RKO (cell line): ENCODE measurements around the gene CA10.

ENCODE experiments used
- DNase-seq: peaks from one replicate; pipeline ENCODE4 v3.0.0-alpha.2; 2016; ENCODE audit warnings: low spot score

Gene CA10

DNA sequence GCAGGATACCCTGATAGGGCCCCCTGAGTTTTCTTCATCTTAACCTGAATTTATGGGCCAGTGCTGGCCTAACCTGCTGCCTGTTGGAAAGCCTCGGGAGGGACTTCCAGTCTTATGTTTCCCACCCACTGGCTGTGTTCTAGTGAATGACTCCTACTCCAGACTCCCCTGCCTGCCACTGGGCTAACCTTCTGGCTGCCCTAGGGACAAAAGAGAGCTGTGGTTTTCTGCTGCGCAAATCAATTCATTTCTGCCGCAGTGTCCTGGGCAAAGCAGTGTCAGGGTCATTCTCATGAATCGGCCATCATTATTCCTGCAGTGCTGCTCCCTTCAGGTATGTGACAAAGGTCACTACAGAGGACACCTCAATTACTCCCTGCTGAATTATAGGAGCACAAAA lies 512.0 kb downstream of the CA10 start:
- no peak for DNase-seq

DNA sequence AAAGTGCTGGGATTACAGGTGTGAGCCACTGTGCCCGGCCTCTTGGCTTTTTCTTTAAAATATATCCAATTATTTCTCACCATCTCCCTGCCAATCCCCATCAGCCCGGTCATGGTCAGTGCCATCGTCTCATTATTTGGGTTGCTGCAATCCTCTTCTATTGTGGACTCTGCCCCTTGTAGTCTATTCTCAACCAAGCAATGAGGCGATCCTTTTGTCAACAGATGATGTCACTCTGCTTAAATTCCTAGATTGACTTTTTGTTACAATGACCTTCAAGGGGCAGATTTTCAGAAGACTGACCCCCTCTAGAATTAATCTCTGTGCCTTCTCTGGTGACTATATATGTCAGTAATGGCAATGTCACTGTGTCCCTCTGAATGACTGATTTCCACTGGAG lies 513.5 kb downstream of the CA10 start:
- no peak for DNase-seq

DNA sequence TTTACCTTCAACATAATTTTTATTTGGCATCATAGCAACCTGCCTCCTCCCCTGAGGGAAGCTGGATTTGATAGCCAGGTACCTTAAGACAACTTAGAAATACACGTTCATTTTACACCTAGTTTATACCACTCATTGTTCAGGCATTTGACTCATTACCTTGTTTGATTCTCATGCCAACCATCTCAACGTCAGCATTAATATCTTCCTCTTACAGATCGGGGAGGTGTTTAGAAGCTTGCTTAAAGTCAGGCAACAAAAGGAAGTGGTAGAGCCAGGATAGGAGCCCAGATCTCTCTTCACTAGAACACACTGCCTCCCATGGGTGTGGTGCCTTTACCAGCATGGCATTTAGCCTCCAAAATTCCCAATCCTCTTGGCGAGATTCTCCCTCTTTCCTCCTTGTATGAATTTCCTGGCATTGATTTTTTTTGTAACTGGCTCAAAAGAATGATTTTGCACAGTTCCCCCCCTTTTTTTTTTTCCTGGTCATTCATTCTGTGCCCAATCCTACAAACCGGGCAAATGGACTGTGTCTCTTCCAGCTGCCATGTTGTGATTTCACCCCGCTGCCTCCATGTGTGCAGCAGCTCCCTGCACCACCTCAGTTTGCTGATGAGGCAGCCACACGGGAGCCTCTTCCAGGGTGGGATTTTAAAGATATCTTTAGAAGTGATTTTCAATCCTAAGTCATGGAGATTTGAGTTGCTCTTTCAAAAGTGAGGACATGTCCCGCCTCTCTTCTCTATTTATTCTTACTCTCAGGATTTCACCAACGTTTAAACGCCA lies 514.6 kb downstream of the CA10 start:
- DNase-seq = no peak

DNA sequence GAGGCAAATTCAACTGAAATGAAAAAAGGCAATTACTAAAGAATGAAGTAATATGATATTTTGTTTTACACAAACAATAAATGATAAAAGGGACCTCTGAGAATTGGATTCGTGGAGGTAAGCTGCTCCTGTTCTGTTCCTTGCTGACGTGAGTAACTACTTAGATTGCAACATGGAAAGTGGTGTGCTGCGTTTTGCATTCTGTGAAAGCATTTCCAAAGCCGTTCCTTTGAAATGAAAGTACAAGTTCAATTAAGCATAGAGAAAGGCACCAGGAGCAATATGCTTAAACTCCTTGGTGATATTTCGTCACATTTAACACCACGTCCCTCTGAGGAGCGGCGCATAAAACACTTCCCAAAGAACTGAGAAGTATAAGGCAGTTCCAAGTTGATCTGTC lies 516.5 kb downstream of the CA10 start:
- DNase-seq = no peak

DNA sequence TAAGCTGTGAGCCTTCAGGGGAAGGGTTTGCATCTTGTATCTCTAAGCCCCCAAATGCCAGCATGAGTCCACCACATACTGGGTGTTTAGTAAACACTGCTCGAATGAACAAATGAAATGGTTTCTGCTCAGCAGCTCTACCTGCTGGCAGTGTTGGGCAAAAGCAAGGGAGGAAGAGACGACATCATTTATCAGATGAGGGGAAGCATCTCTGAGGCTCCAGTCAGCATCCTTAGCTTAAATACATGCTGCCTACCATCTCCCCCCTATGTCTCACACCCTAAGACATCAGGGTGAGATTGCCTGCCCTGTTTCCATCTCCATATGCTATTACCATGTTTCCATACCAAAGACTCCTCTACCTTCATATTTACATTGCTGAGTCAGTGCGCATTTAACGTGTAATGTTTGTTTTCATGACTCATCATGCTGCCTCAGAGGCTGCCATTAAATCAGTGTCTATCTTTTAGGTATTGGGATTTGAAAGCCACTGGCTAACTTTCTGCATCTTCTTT lies 518.3 kb downstream of the CA10 start:
- peak; percentile 20 for DNase-seq

DNA sequence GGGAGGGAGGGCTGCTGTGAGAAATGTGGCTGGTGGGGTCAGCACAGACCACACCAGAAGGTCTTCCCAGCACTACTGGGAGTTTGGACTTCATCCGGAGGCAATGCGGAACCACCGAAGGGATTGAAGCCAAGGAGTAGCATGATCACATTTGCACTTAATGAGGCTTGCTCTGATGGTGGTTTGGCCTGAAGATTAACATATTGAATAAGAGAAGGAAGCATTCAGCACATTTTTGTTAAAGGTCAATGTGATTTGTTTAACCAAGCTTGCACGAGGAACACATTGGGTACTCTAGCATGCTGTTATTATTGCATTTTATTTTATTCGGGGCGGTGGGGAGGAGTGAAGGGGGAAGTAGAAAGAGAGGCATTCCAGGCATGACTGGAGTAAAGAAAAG lies 519.5 kb downstream of the CA10 start:
- no peak for DNase-seq

DNA sequence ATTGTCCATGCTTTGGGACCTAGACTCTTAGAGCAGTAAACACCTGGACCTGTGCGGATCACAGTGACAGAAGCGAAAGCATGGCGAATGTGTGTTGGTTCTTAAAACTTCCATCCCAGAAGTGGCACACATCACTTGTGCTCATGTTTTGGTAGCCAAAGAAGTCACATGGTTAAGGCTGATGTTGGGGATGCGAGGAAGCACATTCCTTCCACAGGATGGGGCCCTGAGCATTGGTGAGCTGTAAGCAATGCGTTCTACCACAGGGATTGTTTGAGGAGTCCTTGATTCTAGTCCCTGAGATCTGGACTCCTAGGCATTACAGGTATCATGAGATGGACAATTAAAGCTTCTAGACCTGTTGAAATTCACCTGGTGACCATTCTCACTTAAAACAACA lies 522.2 kb downstream of the CA10 start:
- DNase-seq = no peak

DNA sequence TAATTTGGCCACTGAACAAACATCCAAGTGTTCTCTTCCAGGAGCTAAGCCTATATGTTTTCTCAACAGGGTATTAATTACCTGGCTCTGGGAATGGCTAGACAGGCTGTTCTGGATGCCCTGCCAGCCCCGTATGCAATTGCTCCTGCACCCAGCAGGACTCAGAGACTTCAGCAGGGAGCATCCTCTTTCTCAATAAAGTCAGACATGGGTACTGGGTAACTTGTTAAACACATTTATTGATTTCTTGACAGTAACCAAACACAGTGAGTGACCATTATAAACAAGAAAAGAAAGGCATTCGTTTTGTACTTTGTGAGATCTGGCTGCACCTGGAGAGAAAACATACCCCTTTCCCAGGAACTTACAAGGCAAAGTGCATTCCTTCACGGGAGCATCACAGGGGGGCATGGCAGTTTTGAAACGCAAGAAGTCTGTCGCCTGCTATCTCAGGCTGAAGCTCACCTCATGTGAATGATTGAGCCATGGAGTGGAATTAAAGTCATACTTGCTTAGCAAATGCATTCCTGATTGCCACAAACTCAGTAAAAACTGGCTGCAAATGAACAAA lies 528.3 kb downstream of the CA10 start:
- DNase-seq = no peak

DNA sequence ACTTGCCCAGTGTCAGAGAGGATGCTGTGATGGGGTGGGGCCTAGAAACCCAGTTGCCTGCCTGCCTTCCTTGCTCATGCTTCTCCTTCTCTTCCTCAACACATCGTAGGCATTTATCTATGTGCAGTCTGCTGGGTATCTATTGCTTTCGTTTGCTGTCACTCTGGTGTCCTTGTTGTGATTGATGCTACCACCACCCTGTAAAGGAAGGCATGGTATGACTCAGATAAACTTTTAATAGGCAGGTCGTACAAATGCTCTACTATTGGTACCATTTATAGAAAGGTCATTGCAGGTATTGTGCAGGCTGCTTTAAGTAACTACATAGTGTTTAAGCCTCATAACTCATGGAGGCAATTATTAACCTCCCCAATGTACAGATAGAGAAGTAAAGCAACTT lies 529.3 kb downstream of the CA10 start:
- DNase-seq = no peak

DNA sequence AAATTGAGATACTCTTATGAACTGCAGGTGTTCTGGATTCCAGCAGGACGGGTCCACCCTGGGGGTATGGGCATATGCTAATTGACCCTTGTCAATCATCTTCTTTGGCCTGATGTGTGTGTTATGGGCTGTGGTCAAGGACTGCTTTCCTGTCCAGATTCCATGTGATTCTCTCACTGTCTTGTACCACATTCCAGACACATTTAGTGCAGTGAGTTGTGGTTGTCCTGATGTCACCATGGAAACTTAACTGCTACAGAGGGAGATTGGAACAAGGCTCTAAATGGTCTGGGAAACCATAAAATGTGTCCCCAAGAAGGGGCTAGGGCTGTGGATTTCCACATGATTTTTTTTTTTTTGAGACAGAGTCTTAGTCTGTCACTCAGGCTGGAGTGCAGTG lies 530.7 kb downstream of the CA10 start:
- no peak for DNase-seq

DNA sequence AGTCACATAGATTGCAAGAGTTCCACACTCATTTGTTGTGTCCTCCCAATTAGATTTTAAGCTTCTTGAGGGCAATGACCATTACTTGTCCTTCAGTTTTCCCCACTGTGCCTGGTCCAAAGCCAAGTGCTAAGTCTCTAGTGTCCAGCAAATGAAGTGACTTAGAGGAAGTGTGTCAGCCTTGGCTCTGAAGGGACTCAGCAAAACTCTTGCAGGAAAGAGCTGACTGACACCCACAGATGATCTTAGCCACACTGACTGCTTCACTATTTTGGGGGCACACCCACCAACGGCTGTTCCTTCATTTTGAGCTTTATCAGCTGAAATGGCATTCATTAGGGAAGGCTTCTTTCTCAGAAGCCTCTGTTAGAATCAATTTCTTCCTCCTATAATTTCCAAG lies 540.0 kb downstream of the CA10 start:
- no peak for DNase-seq

DNA sequence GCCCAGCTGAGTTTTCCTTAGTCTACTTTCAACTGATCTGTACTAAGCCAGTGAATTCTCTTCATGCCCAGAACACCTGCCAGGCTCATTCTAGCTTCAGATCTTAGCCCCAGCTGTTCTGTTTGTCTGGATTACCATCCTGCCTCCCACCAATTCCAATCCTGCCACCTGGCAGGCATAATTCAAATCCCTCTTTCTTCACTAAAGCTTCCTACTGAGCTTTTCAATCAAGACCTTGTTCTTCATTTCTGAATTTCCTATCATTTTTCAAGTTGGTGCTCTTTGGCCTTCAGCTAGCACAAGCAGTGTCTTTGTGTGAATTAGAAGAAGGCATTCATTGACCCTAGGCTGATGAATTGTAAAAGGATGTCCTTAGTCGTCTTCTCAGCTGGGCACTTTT lies 540.5 kb downstream of the CA10 start:
- DNase-seq = no peak

DNA sequence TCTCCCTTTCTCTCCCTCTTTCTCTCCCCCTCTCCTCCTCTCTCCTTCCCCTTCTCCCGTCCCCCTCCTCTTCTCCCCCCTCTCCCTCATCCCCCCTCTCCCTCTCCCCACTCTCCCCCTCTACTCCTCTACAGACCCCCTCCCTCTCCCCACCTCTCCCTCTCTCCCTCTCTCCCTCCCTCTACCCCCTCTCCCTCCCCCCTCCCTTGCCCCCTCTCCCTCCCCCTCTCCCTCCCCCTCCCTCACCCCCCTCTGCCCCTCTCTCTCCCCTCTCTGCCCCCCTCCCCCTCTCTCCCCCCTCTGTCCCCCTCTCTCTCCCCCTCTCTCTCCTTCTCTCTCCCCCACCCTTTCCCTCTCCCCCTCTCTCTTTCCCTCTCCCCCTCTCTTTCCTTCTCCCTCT lies 545.3 kb downstream of the CA10 start:
- no peak for DNase-seq

DNA sequence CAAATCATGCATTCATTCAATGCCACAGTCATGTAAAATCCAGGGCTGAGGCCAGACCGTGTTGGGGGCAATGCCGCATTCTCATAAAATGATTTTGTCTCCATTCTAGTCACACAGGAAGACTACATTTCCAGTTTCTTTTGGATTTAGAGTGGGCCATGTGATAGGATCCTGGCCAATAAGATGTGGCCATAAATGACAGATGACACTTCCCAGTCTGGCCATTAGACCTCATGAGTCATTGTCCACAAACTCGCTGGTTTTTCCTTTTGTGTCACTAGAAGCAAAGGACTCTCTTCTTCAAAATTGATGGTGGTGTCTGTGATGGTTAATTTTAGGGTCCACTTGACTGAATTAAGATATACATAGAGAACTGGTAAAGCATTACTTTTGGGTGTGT lies 545.8 kb downstream of the CA10 start:
- DNase-seq = peak; percentile 4

DNA sequence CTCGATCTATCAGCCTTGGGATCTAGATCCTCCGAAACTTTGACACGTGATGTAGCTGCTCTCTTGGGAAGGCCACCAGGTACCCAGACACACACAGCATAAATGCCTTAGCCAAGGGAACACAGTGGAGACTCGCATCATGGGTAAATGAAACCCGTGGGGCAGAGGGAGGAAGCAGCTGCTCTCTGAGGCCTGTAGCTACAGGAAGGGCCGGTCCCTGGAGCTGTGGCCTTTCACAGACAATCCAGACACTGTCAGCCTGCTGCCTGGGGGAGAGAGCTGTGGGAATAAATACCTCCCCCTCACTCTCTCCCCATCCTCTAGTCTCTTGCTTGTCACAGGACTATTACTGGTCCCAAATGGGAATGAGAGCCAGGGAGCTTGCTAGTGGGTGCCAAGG lies 546.9 kb downstream of the CA10 start:
- DNase-seq = no peak

DNA sequence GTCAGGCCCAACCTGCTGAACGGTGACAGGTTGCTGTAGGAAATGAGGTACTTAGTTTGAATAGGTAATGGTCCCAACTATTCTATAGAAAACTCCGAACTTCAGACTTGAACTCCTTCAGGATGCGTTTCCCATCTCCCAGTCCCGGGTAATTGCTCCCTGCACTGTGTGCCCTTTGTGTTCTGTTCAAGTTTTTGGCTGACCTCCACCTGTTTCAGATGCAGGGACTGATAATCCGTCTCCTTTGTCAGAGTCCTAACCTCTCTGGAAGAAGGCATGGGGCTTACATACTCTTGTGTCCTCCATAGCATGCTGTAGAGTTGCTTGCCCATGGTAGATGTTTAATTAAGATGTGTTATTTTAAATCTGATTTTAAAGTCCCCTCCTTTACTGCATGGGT lies 547.7 kb downstream of the CA10 start:
- DNase-seq = no peak

DNA sequence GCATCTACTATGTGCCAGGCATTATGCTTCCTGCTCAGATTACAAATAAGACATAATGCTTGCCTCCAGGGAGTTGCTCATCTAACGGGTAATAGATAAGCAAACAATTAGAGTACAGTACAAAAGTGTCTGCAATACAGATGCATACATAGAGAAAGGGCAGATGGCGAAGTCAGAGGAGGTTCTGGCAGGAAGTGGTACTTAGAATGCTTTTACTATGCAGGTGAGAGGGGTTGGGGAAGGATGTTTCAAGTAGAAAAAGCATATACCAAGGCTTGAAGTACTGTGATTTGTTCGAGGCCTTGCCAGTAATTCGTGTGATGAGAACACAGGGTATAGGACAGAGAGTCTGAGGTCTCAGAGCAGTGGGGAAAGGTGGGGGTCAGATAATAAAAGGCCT lies 548.4 kb downstream of the CA10 start:
- no peak for DNase-seq

DNA sequence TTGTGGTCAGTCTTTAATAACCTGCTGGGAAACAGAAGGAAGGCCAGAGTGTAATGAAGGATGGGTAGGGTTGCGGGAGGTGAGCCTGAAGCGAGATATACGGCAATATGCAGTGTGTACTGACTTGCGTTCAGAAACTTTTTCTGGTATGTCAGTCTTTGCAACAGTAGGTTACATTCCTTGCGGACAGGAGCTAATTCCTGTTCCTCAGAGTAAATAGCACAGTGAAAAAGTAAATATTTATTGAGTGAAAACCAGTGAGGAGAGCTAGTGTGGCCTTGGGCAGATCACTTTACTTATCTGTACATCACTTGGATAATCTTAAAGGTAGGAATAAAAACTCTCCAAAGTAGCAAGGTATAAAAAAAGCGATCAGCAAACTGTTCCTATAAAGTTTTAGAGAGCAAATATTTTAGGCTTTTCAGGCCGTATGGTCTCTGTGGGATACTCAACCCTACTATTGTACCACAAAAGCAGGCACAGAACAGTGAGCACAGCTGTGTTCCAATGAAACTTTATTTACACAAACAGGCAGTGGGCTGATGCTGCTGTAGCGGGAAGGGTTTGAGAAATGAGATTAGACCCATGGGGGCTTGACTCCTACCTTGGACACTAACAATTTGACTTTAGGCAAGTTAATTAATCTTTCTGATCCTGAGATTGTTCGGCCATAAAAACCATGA lies 550.1 kb downstream of the CA10 start:
- no peak for DNase-seq

DNA sequence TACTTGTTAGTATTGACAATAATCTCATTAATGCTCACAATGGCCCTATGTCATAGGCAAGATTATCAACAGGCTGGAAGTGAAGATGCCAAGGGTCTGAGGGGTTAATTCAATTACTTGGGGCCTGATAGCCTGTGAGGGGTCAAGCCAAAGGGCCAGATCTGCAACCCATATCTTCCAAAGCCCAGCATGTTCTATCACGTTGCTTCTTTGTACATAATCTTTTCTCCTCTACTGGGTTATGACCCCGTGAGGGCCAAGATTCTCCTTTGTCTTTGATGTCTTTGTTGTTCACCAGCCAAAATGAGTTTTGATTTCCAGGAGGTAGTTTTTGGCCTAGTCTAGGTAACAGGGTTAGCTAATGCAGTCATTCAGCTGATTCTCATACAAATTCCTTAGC lies 551.0 kb downstream of the CA10 start:
- no peak for DNase-seq

DNA sequence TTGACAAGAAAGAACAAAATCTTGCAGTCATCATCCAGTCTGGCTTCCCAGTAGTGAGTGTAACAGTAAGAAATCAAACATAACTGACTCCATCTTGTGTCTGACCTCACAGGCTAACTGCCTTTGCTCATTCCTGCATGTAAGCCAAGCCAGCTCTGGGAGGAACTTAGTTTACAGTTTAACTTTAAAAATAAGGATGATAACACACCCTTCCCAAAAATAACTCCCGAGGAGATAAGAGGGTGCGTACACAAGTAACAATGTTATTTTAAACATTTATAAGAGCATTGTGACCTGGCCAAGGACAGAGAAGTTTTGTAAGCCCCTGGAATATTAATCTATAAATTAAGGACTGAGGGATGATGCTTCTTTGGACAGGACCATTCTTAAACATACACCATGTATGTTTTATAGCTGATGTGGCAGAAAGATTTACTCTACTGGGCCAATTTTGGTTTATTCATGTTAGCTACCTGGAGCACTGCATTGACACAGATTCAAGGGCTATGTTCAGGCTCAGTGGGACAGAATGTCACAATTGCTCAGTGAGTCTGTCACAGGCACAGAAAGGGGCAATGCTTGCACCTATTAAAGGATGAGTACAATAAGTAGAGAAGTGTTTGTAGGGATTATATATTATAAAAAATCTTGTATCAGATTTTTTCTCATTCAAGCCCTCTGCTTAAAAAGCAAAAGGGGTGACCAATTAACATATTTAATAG lies 554.1 kb downstream of the CA10 start:
- DNase-seq = no peak

DNA sequence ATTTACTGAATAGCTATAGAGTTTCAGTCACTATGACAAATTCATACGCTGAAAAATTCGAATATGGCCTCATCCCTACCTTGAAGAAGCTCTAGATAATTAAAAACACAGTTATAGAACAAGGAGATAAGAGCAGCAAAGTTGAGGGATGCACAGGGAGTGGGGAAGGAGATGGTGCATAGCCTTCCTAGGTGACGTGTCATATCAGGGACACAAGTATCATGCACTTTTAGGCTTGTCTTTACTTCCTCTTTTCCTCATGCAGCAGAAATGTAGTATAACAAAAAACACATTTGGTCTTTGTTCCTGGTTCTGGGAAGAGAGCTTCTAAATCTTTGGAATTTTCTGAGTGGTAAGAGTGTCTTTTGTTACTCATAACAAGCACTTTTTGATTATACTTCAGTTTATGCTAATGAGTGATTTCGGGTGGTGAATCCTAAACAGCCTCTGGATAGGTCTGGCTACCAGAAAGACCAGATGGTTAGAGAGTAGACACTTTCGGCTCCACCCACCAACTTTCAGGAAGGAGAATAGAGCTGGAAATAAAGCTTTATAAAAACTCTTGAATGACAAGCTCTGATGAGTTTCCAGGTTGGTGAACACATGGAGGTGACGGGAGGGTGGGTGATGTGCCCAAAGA lies 556.8 kb downstream of the CA10 start:
- DNase-seq = no peak

DNA sequence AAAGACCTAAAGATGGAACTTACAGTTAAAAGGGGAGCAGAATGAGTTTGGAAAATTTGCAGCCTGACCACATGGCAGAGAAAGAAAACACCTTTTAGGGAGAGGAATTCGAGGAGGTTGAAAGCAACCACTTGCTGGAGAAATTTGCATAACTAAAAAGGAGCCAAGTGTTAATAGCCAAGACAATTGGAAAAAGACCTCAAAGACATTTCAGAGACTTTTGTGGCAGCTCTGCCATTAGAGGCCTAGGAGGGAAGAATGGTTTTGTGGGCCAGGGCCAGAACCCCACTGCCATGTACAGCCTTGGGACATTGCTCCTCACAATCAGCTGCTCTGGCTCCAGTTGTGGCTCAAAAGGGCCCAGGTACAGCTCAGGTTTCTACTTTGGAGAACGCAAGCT lies 559.7 kb downstream of the CA10 start:
- DNase-seq = no peak
